H1 (cell line): ENCODE results near the gene CAMKMT. TPM values are rescaled to one million over a fixed set of nuclear protein-coding genes. Genes with fewer than 3 reads are reported as not detected.

Source experiments
- CTCF ChIA-PET: fragments of 300-600 bp; sonication (Branson Sonifier 250); formaldehyde crosslinking; loops from one replicate; lab custom pipeline; 2021; ENCODE audit not compliant: partially characterized antibody; lab: Charles Lee
- POLR2A ChIA-PET: fragments of 300-600 bp; sonication (Branson Sonifier 250); formaldehyde crosslinking; loops from one replicate; lab custom pipeline; 2021; ENCODE audit warnings: inconsistent platforms; ENCODE audit not compliant: partially characterized antibody; lab: Charles Lee
- DNase-seq, 2 experiments: peaks; one replicate each; pipeline versions ENCODE4 v3.0.0 to v3.0.0-alpha.2; 2010 to 2022; ENCODE audit warnings: low spot score in 2 of 2, low read depth in 1 of 2, mixed read lengths in 1 of 2
- FAIRE-seq: peaks from 2 replicates; lab custom pipeline; 2011; peaks lifted over from hg19 to GRCh38; lab: Jason Lieb, UNC
- H2AFZ ChIP-seq: 2 replicates; pipeline ENCODE4 v1.8.1; 2012; ENCODE audit warnings: low read length, inconsistent platforms
- H2AK5ac ChIP-seq: 2 replicates; pipeline ENCODE4 v1.6.1; 2013; ENCODE audit warnings: low read depth, low read length
- H2BK120ac ChIP-seq: replicated peaks from 2 replicates; pipeline ENCODE3; 2013; ENCODE audit warnings: low read depth, low read length, inconsistent platforms
- H2BK12ac ChIP-seq: 2 replicates; pipeline ENCODE4 v1.6.1; 2013; ENCODE audit warnings: low read depth, low read length
- H2BK15ac ChIP-seq: 2 replicates; pipeline ENCODE4 v1.6.1; 2013; ENCODE audit warnings: low read length
- H2BK20ac ChIP-seq: 2 replicates; pipeline ENCODE4 v1.6.1; 2013; ENCODE audit warnings: low read length
- H2BK5ac ChIP-seq: 2 replicates; pipeline ENCODE4 v1.6.1; 2013; ENCODE audit warnings: low read depth, low read length
- H3K14ac ChIP-seq: 2 replicates; pipeline ENCODE4 v1.6.1; 2013; ENCODE audit warnings: inconsistent platforms; ENCODE audit not compliant: insufficient read length
- H3K18ac ChIP-seq: 2 replicates; pipeline ENCODE4 v1.6.1; 2013; ENCODE audit warnings: low read length; ENCODE audit errors: extremely low read depth
- H3K23ac ChIP-seq: 2 replicates; pipeline ENCODE4 v1.6.1; 2013; ENCODE audit warnings: inconsistent platforms; ENCODE audit not compliant: insufficient read length
- H3K23me2 ChIP-seq: 2 replicates; pipeline ENCODE4 v1.6.1; 2013; ENCODE audit warnings: low read depth, low read length
- H3K27ac ChIP-seq: 2 replicates; pipeline ENCODE4 v1.6.1; 2011; ENCODE audit warnings: low read depth, low read length, inconsistent platforms
- H3K27me3 ChIP-seq, 4 experiments: replicated peaks in 1 of 4; 1 replicate in 1 of 4; 2 replicates in 3 of 4; pipeline versions ENCODE4 v1.6.1 to v1.8.1; 2011 to 2013; ENCODE audit warnings: low read length in 3 of 4, mild to moderate bottlenecking in 3 of 4, inconsistent platforms in 2 of 4, mixed read lengths in 2 of 4, moderate library complexity in 1 of 4; ENCODE audit not compliant: control insufficient read depth in 3 of 4, insufficient read depth in 3 of 4; ENCODE audit errors: extremely low read depth in 1 of 4
- H3K36me3 ChIP-seq, 4 experiments: 2 replicates each; pipeline versions ENCODE4 v1.6.1 to v1.8.1; 2011 to 2013; ENCODE audit warnings: mild to moderate bottlenecking in 4 of 4, low read length in 3 of 4, moderate library complexity in 2 of 4, control low read depth in 1 of 4, inconsistent platforms in 1 of 4; ENCODE audit not compliant: insufficient read depth in 4 of 4, control insufficient read depth in 2 of 4
- H3K4ac ChIP-seq: replicated peaks from 2 replicates; pipeline ENCODE3; 2013; ENCODE audit warnings: low read length, low read depth, mixed read lengths, inconsistent platforms; ENCODE audit not compliant: insufficient read length
- H3K4me1 ChIP-seq, 4 experiments: replicated peaks in 1 of 4; 1 replicate in 1 of 4; 2 replicates in 3 of 4; pipeline versions ENCODE4 v1.6.1 to v1.8.1; 2011 to 2013; ENCODE audit warnings: low read length in 3 of 4, inconsistent platforms in 2 of 4, mixed read lengths in 1 of 4; ENCODE audit not compliant: insufficient read depth in 4 of 4, control insufficient read depth in 3 of 4
- H3K4me2 ChIP-seq, 2 experiments: 2 replicates each; pipeline versions ENCODE4 v1.6.1 to v1.8.1; 2011 to 2013; ENCODE audit warnings: low read depth in 2 of 2, low read length in 2 of 2, control low read depth in 1 of 2, inconsistent platforms in 1 of 2, mild to moderate bottlenecking in 1 of 2; ENCODE audit not compliant: insufficient read depth in 1 of 2
- H3K4me3 ChIP-seq, 4 experiments: fragments of 200-600, 300-600 bp in 1 of 4; sonication (generic), shearing (Covaris generic), sonication (Bioruptor Twin) in 1 of 4; 2 replicates each; pipeline versions ENCODE4 v1.5.1 to v1.8.1; 2011 to 2016; ENCODE audit warnings: low read length in 4 of 4, low read depth in 3 of 4, control low read depth in 2 of 4, inconsistent platforms in 2 of 4, mild to moderate bottlenecking in 2 of 4, mixed read lengths in 1 of 4, moderate library complexity in 1 of 4; ENCODE audit not compliant: insufficient read depth in 2 of 4; ENCODE audit errors: extremely low read depth in 1 of 4
- H3K56ac ChIP-seq: replicated peaks from 2 replicates; pipeline ENCODE3; 2013; ENCODE audit warnings: low read depth, mild to moderate bottlenecking, mixed read lengths, low read length, inconsistent platforms; ENCODE audit not compliant: insufficient read length
- H3K79me1 ChIP-seq: 2 replicates; pipeline ENCODE4 v1.6.1; 2013; ENCODE audit warnings: low read depth, low read length, control low read depth
- H3K79me2 ChIP-seq, 2 experiments: 2 replicates each; pipeline versions ENCODE4 v1.6.1 to v1.8.1; 2012 to 2013; ENCODE audit warnings: low read length in 2 of 2, mild to moderate bottlenecking in 2 of 2, inconsistent platforms in 1 of 2; ENCODE audit not compliant: insufficient read depth in 2 of 2, control insufficient read depth in 1 of 2
- H3K9ac ChIP-seq, 4 experiments: replicated peaks in 1 of 4; 1 replicate in 1 of 4; 2 replicates in 3 of 4; pipeline versions ENCODE4 v1.6.1 to v1.8.1; 2011 to 2013; ENCODE audit warnings: low read depth in 3 of 4, low read length in 3 of 4, control low read depth in 2 of 4, mild to moderate bottlenecking in 2 of 4, moderate library complexity in 2 of 4, inconsistent platforms in 1 of 4; ENCODE audit errors: extremely low read depth in 1 of 4
- H3K9me3 ChIP-seq, 2 experiments: 2 replicates each; pipeline versions ENCODE4 v1.6.1 to v1.8.1; 2012 to 2013; ENCODE audit warnings: mild to moderate bottlenecking in 2 of 2, moderate library complexity in 2 of 2, control low read depth in 1 of 2, inconsistent platforms in 1 of 2, low read depth in 1 of 2, low read length in 1 of 2, mixed read lengths in 1 of 2; ENCODE audit not compliant: insufficient read depth in 2 of 2
- H4K20me1 ChIP-seq, 2 experiments: replicated peaks in 1 of 2; 2 replicates each; pipeline versions ENCODE3 to v1.8.1; 2011 to 2013; ENCODE audit warnings: inconsistent platforms in 2 of 2, low read length in 2 of 2, mild to moderate bottlenecking in 1 of 2; ENCODE audit not compliant: insufficient read depth in 2 of 2, control insufficient read depth in 1 of 2
- H4K5ac ChIP-seq: 2 replicates; pipeline ENCODE4 v1.6.1; 2013; ENCODE audit warnings: low read length, low read depth, mixed read lengths, inconsistent platforms; ENCODE audit not compliant: insufficient read length
- H4K8ac ChIP-seq: 2 replicates; pipeline ENCODE4 v1.8.0; 2013; ENCODE audit warnings: mild to moderate bottlenecking, moderate library complexity, low read length, inconsistent platforms; ENCODE audit not compliant: insufficient read depth; ENCODE audit errors: extremely low read depth
- H4K91ac ChIP-seq: replicated peaks from 2 replicates; pipeline ENCODE3; 2013; ENCODE audit warnings: low read length, mixed read lengths, inconsistent platforms; ENCODE audit not compliant: insufficient read length
- EP300 ChIP-seq, 2 experiments: IDR thresholded peaks; 1 replicate in 1 of 2; 2 replicates in 1 of 2; pipeline ENCODE4 v1.6.1; 2011 to 2012; ENCODE audit warnings: low read depth in 2 of 2, low read length in 2 of 2, mild to moderate bottlenecking in 2 of 2, borderline replicate concordance in 1 of 2, inconsistent platforms in 1 of 2, moderate library complexity in 1 of 2
- MAFK ChIP-seq: IDR thresholded peaks from 2 replicates; pipeline ENCODE4 v1.6.1; 2012; ENCODE audit warnings: low read depth, mild to moderate bottlenecking, improper control_type of control experiment, low read length
- TAF7 ChIP-seq: optimal IDR thresholded peaks from 2 replicates; pipeline ENCODE3; 2011; ENCODE audit warnings: low read depth, mild to moderate bottlenecking, inconsistent platforms, low read length, moderate library complexity, borderline replicate concordance
- WGBS, 2 experiments: shearing (Covaris generic) in 1 of 2; methylation state at CpG; one replicate each; pipeline versions ENCODE4 v1.1.6 to v1.1.7; 2013 to 2015; ENCODE audit warnings: low lambda C conversion rate in 2 of 2, mixed read lengths in 2 of 2, inconsistent platforms in 1 of 2, low coverage in 1 of 2, missing lambda C conversion rate in 1 of 2; ENCODE audit not compliant: insufficient replicate concordance in 2 of 2, insufficient coverage in 1 of 2, insufficient read length in 1 of 2; ENCODE audit errors: extremely low coverage in 1 of 2, missing lambda C conversion rate in 1 of 2; 5-methylcytosine and 5-hydroxymethylcytosine counted together
- polyA plus RNA-seq, 7 experiments: library from polyadenylated mRNA; depleted of rRNA in 3 of 7; stranded (reverse) in 5 of 7; unstranded in 2 of 7; fragments of >200 nt in 5 of 7; fragments of 200-250 nt in 2 of 7; gene quantifications; 1 replicate in 5 of 7; 2 replicates in 1 of 7; 4 replicates in 1 of 7; pipeline versions ENCODE4 v1.2.1 to v1.2.3, GENCODE V29; 2011 to 2013; ENCODE audit warnings: missing spikeins in 2 of 7, mixed read lengths in 2 of 7
- total RNA-seq: library from RNA; stranded (reverse); fragmentation: NEBNext Ultra II Directional; extraction: Animal tissue kit (Norgen Biotek cat#: 25700); gene quantifications from 2 replicates; pipeline ENCODE4 v1.2.1, GENCODE V29; 2021
- TF ChIP-seq, protein P1 (sequence below), 3 experiments: IDR thresholded peaks; 1 replicate in 2 of 3; 2 replicates in 1 of 3; pipeline versions ENCODE4 v1.5.1 to v1.6.1; 2011; ENCODE audit warnings: low read length in 3 of 3, mild to moderate bottlenecking in 3 of 3, inconsistent platforms in 2 of 3, low read depth in 1 of 3, moderate library complexity in 1 of 3; ENCODE audit not compliant: insufficient read depth in 1 of 3; ENCODE audit errors: control extremely low read depth in 1 of 3

Gene CAMKMT
- total and polyA plus RNA-seq, 2 of the 8 experiments (the other 6 are each of a cell fraction or from before 2014, with no cell fraction given) = 14.7 to 22.4 TPM

- H3K36me3 ChIP-seq = no peaks in the 10 kb centered on the region
- no peak overlapping the region for H2BK12ac ChIP-seq
- no peak overlapping the region for H3K4me2 ChIP-seq
- no peak overlapping the region for H3K9ac ChIP-seq
- H3K23me2 ChIP-seq = no peaks in the 10 kb centered on the region
- H3K9me3 ChIP-seq = no peaks in the 10 kb centered on the region
- H2BK15ac ChIP-seq = no peak overlapping the region
- H2BK120ac ChIP-seq = no peak overlapping the region
- no peak overlapping the region for H3K56ac ChIP-seq
- DNase-seq = no peak
- H2BK5ac ChIP-seq = no peak overlapping the region
- H3K23ac ChIP-seq = no peak overlapping the region
- H2AK5ac ChIP-seq = no peak overlapping the region
- no peak overlapping the region for H2AFZ ChIP-seq
- H3K27me3 ChIP-seq = no peaks in the 10 kb centered on the region
- no peaks in the 10 kb centered on the region for H3K79me1 ChIP-seq
- FAIRE-seq = no peak
- TF ChIP-seq MAFK = no peak
- TF ChIP-seq, protein P1, sequence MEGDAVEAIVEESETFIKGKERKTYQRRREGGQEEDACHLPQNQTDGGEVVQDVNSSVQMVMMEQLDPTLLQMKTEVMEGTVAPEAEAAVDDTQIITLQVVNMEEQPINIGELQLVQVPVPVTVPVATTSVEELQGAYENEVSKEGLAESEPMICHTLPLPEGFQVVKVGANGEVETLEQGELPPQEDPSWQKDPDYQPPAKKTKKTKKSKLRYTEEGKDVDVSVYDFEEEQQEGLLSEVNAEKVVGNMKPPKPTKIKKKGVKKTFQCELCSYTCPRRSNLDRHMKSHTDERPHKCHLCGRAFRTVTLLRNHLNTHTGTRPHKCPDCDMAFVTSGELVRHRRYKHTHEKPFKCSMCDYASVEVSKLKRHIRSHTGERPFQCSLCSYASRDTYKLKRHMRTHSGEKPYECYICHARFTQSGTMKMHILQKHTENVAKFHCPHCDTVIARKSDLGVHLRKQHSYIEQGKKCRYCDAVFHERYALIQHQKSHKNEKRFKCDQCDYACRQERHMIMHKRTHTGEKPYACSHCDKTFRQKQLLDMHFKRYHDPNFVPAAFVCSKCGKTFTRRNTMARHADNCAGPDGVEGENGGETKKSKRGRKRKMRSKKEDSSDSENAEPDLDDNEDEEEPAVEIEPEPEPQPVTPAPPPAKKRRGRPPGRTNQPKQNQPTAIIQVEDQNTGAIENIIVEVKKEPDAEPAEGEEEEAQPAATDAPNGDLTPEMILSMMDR (IDR thresholded peaks at IDR 0.05; ENCODE audit: control extremely low read depth in 1 of 3, insufficient read depth in 1 of 3, low read depth in 1 of 3, low read length in 3 of 3) = no peak
- no peak for TF ChIP-seq TAF7
- no peak for TF ChIP-seq EP300 (IDR thresholded peaks at IDR 0.05; ENCODE audit: borderline replicate concordance in 1 of 2, low read depth in 2 of 2, low read length in 2 of 2)
- TF ChIP-seq, all 59 proteins: peak for 0
- Histone ChIP-seq H4K91ac (no peak overlapping the region), H3K27ac (no peak overlapping the region), H3K4me3 (no peak overlapping the region), H2BK20ac (no peak overlapping the region), H3K4me1 (peaks cover 0 to 2% (median 0%) of the 10 kb centered on the region in 4 experiments; a peak in 2 of 7 replicates), H3K79me2 (no peaks in the 10 kb centered on the region), H3K4ac (no peak overlapping the region), H4K8ac (no peak overlapping the region), H3K18ac (no peak overlapping the region), H3K14ac (no peak overlapping the region), H4K20me1 (no peaks in the 10 kb centered on the region), H4K5ac (no peak overlapping the region)
- ChIA-PET POLR2A (interaction anchor here (0.7 kb wide), 1 partner anchor 1846 kb away, joined by 3 read pairs; no protein-coding TSS in a partner anchor), CTCF (interaction anchor here (0.6 to 0.8 kb wide), 3 partner anchors 9 to 265 kb away, joined by 3 to 4 read pairs (median 4); no protein-coding TSS in a partner anchor)
- 86% methylated on average over 2 of the region's 2 CpGs; no CpG with 5 or more reads in 1 of the 2 experiments for WGBS, 2 experiments
These were observed 170.3 kb downstream of the CAMKMT start for GRCh38 chr2:44532031-44532430.
